HG03565 (cell line): ENCODE results near the gene RASA3.
"Not testable (repeated sequence)": the region's sequence is repeated elsewhere in the genome, so short reads cannot be mapped to it uniquely, and the experiment has no call there.

ENCODE experiments used
- ATAC-seq: cut with Tn5 transposase; IDR thresholded peaks from one replicate; pipeline ENCODE4 v1.9.1; 2021; ENCODE audit warnings: mild to moderate bottlenecking, moderate library complexity; ENCODE audit not compliant: unreplicated experiment

RASA3 gene

GRCh38 chr13:114089341-114089740 lies 43.1 kb downstream of the RASA3 start:
- no peak for ATAC-seq

- no peak for ATAC-seq
Measured at GRCh38 chr13:114088863-114089262, 43.6 kb downstream of the RASA3 start.

DNA sequence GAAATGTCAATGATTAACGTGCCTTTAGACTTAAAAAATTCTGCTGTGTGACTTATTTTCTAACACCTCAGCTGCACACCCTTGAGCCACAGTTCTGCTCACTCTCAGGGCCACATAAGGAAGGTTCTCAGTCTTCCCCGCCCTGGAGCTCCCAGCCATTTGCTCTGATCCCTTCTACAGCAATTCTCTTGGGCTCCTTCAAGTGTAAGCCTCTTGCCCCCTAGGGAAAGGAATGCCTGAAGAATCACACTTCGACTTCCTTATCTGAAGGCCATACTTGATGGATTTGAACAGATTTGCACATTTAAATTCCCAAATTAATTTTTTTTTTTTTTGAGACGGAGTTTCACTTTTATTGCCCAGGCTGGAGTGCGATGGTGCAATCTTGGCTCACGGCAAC lies 44.2 kb downstream of the RASA3 start:
- no peak for ATAC-seq

GRCh38 chr13:114087430-114087829 lies 45.0 kb downstream of the RASA3 start:
- ATAC-seq: no peak

DNA sequence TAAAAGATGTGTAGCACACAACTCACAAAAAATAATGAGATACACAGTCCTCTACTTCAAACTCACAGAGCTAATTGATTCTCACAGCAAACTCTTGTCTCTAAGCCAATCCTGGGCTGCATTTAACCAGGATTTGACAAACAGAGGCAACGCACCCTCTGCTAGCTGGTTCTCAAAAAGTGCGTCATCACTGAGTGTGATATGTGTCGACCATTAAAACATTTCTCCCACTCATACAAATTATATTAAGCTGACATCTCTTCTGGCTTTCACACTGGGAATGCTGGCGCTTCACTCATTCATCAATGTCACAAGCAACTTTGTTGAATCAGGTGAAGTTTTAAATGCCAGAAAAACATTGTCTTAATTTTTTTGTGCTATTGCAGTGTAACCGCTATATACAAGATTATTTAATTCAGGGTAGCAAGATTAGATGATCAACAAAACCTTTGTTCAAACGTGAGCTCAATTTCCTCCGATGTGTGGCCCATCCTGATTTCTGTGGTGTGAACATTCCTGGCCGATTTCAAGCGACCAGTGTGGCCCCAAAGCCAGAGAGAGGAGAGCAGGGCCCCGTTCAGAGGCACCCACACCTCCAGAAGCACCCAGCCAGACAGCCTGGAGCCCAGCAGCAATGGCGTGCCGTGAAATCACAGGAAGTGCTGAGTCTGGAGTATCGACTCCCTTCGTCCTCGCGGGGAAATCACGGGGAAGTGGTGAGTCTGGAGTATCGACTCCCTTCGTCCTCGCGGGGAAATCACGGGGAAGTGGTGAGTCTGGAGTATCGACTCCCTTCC lies 49.4 kb downstream of the RASA3 start:
- no peak for ATAC-seq

DNA sequence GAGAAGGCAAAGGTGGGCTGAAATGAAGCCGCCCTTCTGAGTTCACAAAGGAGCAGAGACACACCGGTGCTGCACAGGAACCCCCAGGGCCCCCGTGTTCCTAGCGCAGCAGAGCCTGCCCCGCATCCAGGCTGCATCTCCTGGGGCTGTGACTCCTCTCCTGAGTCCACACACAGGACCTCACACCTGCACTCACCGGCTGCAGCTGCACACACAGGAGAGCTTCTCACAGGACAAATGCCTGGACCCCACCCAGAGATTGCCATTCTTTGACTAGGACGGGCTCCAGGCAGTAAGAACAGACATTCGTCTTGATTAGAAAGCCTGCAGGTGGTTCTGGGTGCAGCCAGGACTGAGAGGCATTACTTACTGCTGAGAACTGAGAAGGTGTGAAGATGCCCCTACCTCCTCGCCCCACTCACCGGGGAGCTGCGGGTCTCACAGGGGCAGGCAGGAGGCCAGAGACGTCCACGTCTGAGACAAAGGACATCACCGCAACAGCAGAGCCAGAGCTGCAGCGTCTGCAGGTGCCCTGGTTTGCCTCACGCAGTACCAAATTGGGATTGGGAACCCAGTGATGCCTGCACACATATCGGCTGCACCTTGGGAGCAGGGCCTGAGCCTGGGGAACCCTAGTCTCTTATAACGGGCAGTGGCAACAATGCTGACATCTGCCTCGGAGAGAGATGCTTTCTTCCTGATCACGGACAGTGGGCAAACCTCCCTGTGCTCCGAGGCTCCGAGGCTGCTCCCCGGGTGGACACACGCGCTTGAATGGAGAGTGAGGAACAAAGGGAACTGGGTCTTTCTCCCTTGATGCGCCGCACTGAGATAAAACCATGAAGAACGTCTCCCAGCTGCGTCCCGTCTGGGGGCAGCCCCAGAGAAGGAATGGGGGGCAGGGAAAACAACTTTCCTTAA lies 50.4 kb downstream of the RASA3 start:
- ATAC-seq: no peak

DNA sequence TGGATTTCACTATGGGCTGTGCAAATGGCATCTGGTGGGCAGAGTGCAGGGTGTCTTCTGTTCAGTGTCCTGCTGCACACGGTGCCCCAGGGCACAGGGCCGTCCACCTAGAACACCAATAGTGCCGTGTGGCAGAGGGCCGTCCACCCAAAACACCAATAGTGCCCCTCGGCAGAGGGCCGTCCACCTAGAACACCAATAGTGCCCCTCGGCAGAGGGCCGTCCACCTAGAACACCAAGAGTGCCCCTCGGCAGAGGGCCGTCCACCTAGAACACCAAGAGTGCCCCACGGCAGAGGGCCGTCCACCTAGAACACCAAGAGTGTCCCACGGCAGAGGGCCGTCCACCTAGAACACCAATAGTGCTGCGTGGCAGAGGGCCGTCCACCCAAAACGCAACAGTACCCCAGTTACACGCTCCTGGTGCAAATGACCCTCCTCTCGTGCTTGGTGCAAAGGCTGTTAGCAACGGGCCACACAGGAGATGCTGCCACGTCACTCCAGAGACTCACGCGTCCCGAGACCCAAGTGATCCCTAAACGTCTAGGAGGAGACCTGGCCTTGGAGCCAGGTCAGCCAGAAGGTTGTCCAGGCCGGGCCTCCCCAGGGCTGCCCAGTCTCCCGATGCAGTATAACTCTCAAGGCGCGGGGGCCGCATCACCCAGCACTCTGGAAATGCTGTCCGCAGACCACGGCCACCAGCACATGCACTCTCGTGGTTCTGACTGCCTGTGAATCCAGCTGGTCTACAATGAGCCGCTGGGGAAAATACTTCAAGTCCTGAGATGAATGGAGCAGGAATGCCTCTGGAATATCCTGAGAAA lies 51.5 kb downstream of the RASA3 start:
- no peak for ATAC-seq

DNA sequence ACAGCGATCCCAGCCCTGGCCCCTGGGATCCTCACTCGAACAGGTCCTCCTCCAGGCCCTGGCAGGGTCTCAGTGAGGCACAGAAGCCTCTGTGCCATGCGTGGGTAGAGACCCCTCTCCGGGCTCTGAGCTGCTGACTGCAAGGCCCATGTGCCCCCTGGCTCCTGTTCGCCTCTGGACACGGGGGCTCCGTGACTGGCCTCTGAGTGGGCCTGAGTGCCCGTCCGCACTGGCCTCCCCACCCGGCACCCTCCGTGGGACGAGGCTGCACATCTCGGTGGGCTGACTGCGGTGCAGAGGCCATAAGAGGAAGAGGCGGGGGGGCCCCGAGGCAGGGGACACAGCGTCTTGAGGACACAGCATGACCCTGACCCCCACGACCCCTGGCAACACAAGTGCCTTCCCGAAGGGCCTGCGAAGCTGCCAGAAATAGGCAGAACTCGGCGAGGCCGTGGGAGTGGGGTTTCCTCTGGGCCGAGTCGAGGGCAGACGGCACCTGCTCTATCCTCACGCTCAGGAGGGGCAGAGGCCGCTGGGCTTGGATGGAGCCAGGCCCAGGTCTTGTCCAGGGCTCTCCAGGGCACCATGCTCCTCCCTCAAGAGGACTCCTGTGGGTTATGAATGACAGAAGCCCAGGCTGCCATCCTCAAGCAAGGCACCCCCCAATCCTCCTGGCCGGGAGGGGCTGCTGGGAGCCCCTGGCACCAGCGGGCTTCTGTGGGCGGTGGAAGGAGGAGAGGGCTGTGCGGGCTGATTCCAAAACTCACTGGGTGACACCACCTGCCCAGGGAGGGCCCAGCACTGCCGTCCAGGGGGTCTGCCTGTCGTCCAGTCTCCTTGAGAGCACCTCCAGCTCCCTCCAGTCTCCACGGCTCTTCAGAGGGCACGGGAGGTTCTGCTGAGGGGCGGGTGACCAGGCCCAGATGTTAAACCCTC lies 52.6 kb downstream of the RASA3 start:
- ATAC-seq: no peak

GRCh38 chr13:114078461-114079451 lies 53.7 kb downstream of the RASA3 start:
- ATAC-seq: no peak

DNA sequence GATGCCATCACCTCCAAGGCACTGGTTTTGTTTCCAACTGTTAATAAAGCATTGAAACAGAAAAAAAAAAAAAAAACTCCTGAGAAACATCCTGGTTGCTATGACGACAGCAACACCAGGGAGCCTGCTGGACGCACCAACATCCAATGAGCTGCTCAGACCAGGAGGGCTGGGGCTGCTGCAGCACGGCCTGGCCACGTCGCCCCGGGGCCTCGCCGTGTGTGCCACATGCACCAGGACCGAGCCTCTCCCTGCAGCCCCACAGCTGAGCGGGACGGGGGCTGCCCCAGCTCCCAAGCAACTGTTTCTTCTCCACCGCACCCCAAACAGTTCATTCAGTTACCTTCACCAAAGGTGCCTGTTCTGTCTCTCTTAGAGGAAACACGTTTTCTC lies 54.5 kb downstream of the RASA3 start:
- no peak for ATAC-seq

GRCh38 chr13:114077099-114077932 lies 55.1 kb downstream of the RASA3 start:
- ATAC-seq: no peak

DNA sequence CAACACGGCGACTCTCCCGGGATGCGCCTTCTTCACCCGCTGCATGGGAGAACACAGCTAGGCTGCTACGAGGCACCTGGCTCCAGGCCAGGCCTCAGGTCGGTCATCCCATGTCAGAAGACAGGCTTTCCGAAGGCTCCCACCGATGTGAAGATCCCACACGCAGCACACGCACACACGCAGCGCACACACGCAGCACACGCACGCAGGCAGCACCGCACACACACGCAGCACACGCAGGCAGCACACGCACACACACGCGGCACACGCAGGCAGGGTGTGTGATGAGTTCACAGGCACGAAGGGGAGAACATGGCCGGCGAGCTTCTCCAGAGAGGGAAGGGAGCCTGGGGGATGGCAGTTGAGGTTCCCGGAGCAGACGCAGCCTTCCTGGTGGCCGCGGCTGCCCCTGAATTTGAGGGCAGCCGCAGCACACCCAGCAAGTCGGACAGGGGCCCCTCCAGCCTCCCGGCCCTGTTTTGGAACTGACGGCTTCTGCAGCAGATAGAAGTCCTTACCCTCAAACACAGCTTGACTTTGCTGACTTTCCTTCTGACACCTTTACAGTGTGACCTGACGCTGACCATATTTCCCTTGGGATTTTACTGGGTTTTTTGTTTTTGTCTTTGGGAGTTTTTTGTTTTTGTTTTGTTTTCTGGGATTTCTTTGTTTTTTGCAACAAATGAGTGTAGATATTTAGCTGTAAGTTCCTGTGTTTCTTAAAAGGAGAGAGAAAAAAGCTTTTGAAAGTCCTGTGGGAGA lies 55.9 kb downstream of the RASA3 start:
- ATAC-seq: no peak

DNA sequence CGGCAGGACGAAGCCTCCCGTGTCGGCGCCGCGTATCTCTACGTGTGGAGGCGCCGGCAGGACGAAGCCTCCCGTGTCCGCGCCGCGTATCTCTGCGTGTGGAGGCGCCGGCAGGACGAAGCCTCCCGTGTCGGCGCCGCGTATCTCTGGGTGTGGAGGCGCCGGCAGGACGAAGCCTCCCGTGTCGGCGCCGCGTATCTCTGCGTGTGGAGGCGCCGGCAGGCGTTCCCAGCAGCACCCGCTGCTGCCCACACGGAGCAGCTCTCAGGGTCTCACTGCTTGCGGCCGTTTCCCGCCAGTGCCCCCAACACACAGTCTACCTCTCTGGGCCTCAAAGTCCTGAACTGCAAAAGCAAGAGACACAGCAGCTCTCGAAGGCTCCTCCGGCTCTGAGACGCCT lies 56.6 kb downstream of the RASA3 start:
- not testable (repeated sequence) for ATAC-seq

GRCh38 chr13:114074671-114075315 lies 57.6 kb downstream of the RASA3 start:
- ATAC-seq: no peak

GRCh38 chr13:114073881-114074612 lies 58.4 kb downstream of the RASA3 start:
- ATAC-seq: no peak

GRCh38 chr13:114072421-114072820 lies 60.0 kb downstream of the RASA3 start:
- ATAC-seq: no peak
